Right forelimb (tissue), 1 donor: Measurements from ENCODE around the gene SNX4.
"Not testable (repeated sequence)": the region's sequence is repeated elsewhere in the genome, so short reads cannot be mapped to it uniquely, and the experiment has no call there.

Source experiments
- DNase-seq: peaks from one replicate; pipeline ENCODE4 v3.0.0-alpha.2; 2018

Gene SNX4

GRCh38 chr3:125519678-125520562, at the start of gene SNX4:
SNX4 (minus strand) TSS chr3:125520202; CDS start chr3:125520172, 30 bp downstream.
- DNase-seq, result peak; percentile 94

GRCh38 chr3:125556314-125556713, 36.3 kb upstream of the SNX4 start:
- no peak for DNase-seq

DNA sequence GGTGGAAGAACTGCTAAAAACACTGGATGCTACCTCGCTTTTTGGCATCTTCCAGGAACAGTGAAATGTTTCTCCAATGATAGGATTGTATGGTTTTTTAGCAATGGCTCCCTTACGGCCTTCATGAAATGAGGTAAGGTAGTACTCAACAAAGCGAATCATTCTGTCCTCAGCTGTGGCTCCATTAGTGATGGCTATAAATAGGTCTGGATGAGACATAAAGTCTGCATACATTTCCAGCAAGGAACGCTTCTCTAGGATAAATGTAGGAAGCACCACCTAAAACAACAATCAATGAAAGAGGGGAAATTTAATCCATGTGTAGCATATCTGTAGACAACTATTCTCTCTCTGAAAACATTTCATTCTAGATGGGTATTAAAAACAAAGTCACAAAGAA, 32.4 kb upstream of the SNX4 start:
- DNase-seq, result no peak

GRCh38 chr3:125528920-125529319, 8.9 kb upstream of the SNX4 start:
- DNase-seq, result no peak

DNA sequence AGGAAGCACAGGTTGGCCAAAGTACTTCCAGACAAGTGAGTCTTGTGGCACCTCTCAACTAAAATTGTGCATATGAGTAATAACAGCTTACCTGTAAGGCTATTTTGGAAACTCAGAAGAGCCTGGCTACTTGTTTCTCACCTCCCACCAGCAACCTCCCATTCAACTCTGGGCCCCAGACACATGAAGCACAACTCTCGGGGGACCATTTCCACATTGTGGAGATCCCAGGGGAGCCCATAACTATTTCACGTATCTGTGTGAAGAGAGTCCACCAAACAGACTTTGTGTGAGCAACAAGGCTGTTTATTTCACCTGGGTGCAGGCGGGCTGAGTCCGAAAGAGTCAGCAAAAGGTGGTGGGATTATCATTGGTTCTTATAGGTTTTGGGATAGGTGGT, 5.2 kb upstream of the SNX4 start:
- DNase-seq, result no peak

- DNase-seq, result not testable (repeated sequence)
These were observed 539 bp upstream of the SNX4 start for GRCh38 chr3:125520563-125520919.

GRCh38 chr3:125515421-125515820, 4.6 kb downstream of the SNX4 start:
- DNase-seq, result no peak

GRCh38 chr3:125513490-125514115, 6.4 kb downstream of the SNX4 start:
- no peak for DNase-seq

DNA sequence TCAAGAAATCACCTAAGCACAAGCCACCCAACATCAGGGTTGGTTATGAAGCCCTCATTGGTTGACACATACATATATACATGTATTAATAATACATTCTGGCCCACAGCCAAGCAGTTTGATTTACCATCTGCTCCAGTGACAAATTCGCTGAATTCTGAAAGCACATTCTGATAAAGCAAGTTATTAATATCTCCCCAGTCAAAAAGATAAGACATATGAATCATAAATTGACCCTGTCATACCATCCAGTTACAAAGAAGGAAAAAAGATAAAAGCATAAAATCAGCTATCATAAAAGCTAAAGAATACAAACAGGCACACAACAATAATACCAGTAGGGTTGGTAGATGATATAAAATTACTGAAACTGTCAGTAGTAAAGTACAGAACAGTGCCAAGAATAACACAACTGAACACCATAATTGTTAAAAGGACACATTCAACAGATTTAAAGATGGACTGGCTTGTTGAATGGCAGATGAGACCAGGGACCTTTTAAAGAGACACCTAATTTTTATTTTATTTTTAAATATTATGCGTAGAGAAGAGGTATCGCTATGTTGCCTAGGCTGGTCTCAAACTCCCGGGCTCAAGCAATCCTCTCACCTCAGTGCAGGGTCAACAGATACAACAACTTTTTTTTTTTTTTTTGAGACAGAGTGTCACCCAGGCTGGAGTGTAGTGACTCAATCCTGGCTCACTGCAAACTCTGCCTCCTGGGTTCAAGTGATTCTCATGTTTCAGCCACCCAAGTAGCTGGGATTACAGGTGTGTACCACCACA, 7.7 kb downstream of the SNX4 start:
- DNase-seq, result no peak

DNA sequence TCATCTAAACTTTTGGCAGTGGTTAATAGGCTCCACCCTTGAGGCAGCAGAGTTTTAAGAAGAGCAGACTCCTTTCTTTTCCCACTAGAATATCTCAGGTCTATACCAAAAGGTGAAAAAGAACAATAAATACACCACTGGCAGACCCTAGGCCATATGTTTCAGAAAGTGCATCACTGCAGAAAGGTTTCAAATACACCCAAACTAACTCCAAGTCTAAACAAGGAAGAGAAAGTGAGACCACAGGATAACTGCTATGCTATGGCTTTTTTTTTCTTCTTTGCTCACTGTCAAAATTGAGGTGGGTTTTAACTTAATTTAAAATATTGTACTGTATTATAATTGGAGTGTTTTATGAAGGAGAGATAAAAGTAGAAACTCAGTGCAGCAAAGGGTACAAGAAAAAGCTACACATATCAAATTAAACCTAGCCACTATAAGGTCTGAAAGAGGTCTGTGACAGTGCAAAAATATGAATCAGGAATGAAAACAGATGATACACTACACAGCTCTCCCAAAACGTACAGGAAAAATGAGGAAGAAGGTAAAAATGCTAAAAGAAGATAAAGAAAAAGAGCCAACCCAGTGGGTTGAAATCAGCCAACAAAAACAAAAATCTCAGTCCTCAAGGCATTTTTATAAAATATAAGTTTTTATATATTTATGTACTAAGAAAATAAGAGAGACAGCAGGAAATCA, 8.4 kb downstream of the SNX4 start:
- no peak for DNase-seq

- DNase-seq, result no peak
These were observed 12.9 kb downstream of the SNX4 start for GRCh38 chr3:125507128-125507527.

DNA sequence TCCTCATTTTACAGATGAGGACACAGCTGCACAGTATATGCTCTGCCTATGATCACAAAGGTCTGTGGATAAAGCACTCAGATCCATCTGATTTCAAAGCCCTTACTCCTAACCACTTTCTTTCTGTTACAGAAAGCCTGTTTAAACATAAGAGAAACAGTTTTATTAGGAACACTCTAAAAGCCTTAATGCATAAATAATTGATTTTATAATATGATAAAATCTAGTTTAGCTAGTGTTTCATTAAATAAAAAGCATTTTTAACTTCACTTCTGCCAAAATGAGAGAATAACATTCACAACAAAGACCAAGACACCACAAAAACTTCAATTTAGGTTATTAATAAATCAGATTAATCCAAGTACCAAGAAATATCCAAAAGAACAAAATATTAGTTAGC, 21.4 kb downstream of the SNX4 start:
- DNase-seq, result no peak

DNA sequence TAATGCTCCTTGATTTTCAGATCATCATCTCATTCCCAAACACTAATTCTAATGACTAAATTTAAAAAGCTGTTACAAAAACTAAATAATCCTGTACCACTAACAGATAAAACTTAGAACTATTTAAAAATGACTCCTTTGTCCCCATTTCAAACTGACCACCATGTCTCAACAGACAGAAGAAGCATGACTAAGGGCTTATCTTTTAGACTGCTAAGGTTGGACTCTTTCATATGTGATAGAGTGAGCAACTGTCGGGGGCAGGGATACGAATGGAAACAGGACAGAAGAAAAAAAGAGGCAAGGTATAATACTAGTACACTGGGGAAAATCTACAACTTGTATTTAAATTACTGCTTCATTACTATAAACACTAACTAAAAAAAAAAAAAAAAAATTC, 23.3 kb downstream of the SNX4 start:
- no peak for DNase-seq

DNA sequence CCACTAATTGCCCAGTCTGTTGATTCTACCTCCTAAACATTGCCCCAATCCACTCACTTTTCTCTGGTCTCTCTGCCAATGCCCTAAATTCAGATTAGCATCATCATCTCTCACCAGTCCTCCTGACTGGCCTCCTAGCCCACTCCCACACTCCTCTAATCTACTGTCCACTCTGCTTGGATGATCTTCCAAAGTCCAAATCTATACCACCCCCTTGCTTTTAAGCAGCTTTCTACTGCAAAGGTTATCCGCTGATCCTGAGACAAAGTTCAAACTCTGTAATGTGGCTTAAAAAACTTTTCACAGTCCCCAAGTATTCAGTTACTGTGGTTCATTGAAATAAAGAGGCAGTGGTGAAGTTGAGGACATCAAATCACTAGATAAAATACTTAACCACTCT, 37.6 kb downstream of the SNX4 start:
- no peak for DNase-seq

DNA sequence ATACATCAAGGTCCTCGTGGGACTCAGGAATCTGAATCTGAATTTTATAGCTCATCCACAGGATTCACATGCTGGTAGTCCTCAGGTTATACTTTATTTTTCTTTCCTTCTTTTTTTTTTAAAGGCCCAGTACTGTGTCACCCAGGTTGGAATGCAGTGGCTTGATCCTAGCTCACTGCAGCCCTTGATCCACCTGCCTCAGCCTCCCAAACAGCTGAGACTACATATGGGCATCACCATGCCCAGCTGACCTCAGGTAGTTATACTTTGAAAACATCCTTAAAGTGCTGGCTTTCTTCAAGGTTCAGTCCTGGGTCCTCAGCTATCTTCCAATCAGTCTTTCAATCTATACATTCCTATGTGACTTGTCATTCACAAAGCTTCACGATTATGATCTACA, 38.2 kb downstream of the SNX4 start:
- no peak for DNase-seq

DNA sequence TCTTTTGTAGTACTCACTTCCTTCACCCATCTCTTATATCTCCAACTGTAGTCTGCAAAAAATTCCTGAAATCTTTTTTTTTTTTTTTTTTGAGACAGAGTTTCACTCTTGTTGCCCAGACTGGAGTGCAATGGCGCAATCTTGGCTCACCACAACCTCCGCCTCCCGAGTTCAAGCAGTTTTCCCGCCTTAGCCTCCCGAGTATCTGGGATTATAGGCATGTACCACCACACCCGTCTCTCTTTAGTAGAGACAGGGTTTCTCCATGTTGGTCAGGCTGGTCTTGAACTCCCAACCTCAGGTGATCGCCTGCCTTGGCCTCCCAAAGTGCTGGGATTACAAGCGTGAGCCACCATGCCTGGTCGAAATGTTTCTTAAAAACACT, 38.6 kb downstream of the SNX4 start:
- not testable (repeated sequence) for DNase-seq

DNA sequence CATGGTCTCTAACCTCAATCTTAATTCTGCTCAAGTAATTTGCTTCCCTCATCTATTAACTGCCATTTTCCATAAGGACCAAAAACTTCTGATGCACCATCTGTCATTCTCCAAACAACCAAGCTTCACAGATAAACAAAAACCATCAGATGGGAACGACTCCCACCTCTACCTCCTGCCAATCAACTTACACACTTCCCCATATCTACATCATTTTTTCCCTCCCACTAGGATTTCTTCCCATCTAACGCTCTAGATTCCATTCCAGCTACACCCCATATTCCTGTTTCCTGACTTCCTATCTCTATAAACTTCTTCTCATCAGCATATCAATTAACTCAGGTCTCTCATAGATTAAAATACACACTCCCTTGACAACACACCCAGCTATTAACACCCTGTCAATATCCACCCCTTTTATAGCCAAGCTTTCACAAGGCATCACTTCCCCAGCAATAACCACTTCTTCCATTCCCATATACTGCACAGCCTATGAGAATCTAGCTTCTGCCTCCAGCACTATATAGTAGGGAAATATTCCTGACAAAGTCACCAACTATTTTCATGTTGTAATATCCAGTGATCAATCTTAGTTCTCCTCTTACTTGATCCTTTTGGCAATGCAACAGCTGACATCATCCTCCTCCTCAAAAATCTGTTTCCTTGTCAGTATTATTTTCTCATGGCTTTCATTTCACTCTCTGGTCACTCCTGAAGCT, 39.2 kb downstream of the SNX4 start:
- no peak for DNase-seq

GRCh38 chr3:125479091-125479490, 40.9 kb downstream of the SNX4 start:
- DNase-seq, result no peak

DNA sequence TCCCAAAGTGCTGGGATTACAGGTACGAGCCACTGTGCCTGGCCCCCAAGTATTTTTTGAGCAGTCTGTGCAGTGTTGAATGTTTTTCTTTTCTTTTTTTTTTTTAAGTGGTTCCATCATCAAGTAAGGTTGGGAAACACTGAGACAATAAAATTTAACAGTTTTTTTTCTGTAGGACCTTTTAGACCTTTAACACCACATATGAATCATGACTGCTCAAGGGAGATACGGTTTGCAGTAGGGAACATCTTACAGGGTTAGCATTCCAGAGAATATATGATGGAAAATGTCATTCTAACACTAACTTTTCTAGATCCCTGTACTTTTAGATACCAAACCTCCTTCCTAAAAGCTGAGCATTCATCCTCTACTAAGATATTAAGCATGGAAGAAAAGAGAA, 41.7 kb downstream of the SNX4 start:
- DNase-seq, result no peak

DNA sequence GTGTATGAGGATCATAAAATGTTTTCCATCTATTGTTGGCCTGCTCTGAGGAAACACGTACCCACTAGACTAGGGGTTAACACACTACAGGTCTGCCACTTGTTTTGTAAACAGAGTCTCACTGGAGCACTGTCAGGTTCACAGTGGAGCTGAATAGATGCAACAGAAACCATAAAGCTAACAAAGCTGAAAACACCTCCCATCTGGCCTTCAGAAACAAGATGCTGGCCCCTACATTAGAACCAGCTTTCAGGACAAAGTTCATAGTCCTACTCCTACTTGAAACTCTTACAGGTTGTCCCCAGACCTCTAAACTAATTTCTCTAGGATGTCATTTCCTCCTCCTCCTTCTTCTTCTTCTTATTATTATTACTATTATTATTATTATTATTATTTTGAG, 42.3 kb downstream of the SNX4 start:
- no peak for DNase-seq

DNA sequence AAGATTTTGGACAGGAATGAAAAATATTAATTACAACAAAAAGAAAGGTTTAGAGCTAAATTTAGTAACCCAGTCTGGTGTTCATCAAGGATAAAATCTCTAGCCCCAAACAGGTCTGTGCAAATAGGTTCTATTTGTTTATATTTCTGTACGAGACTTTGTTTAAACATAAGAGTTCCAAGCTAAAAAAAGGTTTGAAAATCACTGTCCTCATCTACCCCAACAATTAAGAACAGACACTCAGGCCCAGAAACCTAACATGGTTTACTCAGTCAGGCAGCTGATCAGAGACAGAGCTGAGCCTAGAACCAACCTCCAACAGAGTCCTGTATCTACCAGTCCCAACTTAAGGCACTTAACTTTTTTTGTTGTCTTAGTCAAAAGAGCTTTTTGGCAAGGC, 49.3 kb downstream of the SNX4 start:
- no peak for DNase-seq

DNA sequence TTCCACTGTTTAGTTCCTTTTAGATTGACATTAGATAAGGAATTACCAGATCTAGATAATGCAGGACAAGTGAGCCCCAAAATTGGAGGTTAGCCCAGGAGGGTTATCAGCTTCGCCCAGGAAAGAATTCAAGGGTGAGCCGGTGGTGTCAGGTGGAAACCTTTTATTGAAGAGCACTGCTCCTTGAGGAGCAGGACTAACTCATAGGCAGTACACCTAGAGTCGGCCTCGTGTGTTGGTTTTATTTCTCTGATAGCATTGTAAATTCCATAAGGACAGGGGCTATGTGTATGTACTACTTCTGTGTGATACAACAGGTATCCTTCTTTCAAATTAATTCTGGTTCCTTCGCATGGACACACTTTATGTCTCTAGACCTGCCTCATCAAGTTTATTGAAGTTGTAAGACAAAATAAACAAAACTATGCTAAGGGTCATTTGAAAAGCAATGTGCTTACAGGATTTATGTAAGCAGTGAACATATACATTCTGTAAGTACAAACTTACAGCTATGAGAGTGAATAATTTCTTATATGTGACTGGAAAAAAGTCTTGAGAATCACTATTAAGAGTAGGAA, 57.2 kb downstream of the SNX4 start:
- DNase-seq, result no peak
